ENCODE measurements around the gene RPL41. TPM values are rescaled to one million over a fixed set of nuclear protein-coding genes. Genes with fewer than 3 reads are reported as not detected.

Gene RPL41
- polyA plus RNA-seq, 3 donors from 2014 or later = 2,591 to 7,233 (median 3,803) TPM

- Mint-ChIP-seq H3K27ac (peak overlapping the region; percentile 94 to 98 (median 97)), H3K4me1 (peaks cover 51 to 61% of the 10 kb centered on the region in 2 donors), H3K4me3 (peak overlapping the region; percentile 50 to 99 (median 97)), H3K36me3 (peaks cover 13 to 20% (median 13%) of the 10 kb centered on the region in 3 donors), H3K9me3 (no peaks in the 10 kb centered on the region), H3K27me3 (ENCODE audit: low read depth in 3 of 3) (peaks cover 7 to 21% (median 10%) of the 10 kb centered on the region in 3 donors)
- no peak for DNase-seq
Observed at GRCh38 chr12:56126732-56127239, 10.4 kb downstream of the RPL41 start.

GRCh38 chr12:56127485-56127887 lies 11.1 kb downstream of the RPL41 start:
- Mint-ChIP-seq H3K9me3 (no peaks in the 10 kb centered on the region), H3K4me1 (peaks cover 55 to 68% of the 10 kb centered on the region in 2 donors), H3K36me3 (peaks cover 19 to 27% (median 20%) of the 10 kb centered on the region in 3 donors)

GRCh38 chr12:56127888-56128669 lies 11.6 kb downstream of the RPL41 start, which contains the start of gene ESYT1:
Gene ESYT1, plus strand, starts transcription at chr12:56128267. Its CDS starts 53 bp downstream, at chr12:56128320.
- Mint-ChIP-seq H3K27ac (peak within 1 kb of the TSS; percentile 94 to 98 (median 97)), H3K4me1 (peaks cover 55 to 69% of the 10 kb centered on the region in 2 donors), H3K36me3 (peaks cover 21 to 30% (median 21%) of the 10 kb centered on the region in 3 donors), H3K4me3 (peak within 1 kb of the TSS; percentile 93 to 99 (median 98)), H3K9me3 (no peaks in the 10 kb centered on the region), H3K27me3 (ENCODE audit: low read depth in 3 of 3) (peaks cover 7 to 21% (median 10%) of the 10 kb centered on the region in 3 donors)
- peak; percentile 98 to 99 (median 99) for DNase-seq

More at GRCh38 chr12:56127485-56127887, 11.1 kb downstream of the RPL41 start:
- no peak for DNase-seq
- peak overlapping the region; percentile 94 to 98 (median 97) for H3K27ac Mint-ChIP-seq
- H3K4me3 Mint-ChIP-seq = peak overlapping the region; percentile 93 to 99 (median 98)
- H3K27me3 Mint-ChIP-seq (ENCODE audit: low read depth in 3 of 3) = peaks cover 7 to 21% (median 10%) of the 10 kb centered on the region in 3 donors

- Mint-ChIP-seq H3K9me3 (no peaks in the 10 kb centered on the region), H3K27ac (peak overlapping the region; percentile 94 to 98 (median 97))
Observed at GRCh38 chr12:56128670-56129205, 12.3 kb downstream of the RPL41 start.

GRCh38 chr12:56129206-56129941 lies 12.9 kb downstream of the RPL41 start:
- DNase-seq = peak; percentile 84 to 87 (median 85)
- no peaks in the 10 kb centered on the region for H3K9me3 Mint-ChIP-seq
- peaks cover 10 to 21% (median 11%) of the 10 kb centered on the region in 3 donors for H3K27me3 Mint-ChIP-seq (ENCODE audit: low read depth in 3 of 3)
- peaks cover 21 to 43% (median 29%) of the 10 kb centered on the region in 3 donors for H3K36me3 Mint-ChIP-seq
- peak overlapping the region; percentile 94 to 98 (median 97) for H3K27ac Mint-ChIP-seq
- H3K4me3 Mint-ChIP-seq = peak overlapping the region; percentile 93 to 99 (median 98)
- H3K4me1 Mint-ChIP-seq = peaks cover 57 to 60% of the 10 kb centered on the region in 2 donors

More at GRCh38 chr12:56128670-56129205, 12.3 kb downstream of the RPL41 start:
- H3K27me3 Mint-ChIP-seq (ENCODE audit: low read depth in 3 of 3) = peaks cover 10 to 21% (median 11%) of the 10 kb centered on the region in 3 donors
- H3K36me3 Mint-ChIP-seq = peaks cover 21 to 36% (median 25%) of the 10 kb centered on the region in 3 donors
- no peak for DNase-seq
- peak overlapping the region; percentile 93 to 99 (median 98) for H3K4me3 Mint-ChIP-seq
- H3K4me1 Mint-ChIP-seq = peaks cover 57 to 67% of the 10 kb centered on the region in 2 donors

- Mint-ChIP-seq H3K4me1 (peaks cover 55 to 59% of the 10 kb centered on the region in 2 donors), H3K27me3 (ENCODE audit: low read depth in 3 of 3) (peaks cover 10 to 21% (median 11%) of the 10 kb centered on the region in 3 donors), H3K9me3 (no peaks in the 10 kb centered on the region), H3K4me3 (peak overlapping the region; percentile 93 to 99 (median 98)), H3K36me3 (peaks cover 21 to 45% (median 29%) of the 10 kb centered on the region in 3 donors), H3K27ac (peak overlapping the region; percentile 94 to 98 (median 97))
- no peak for DNase-seq
Observed at GRCh38 chr12:56129942-56130495, 13.6 kb downstream of the RPL41 start.

- Mint-ChIP-seq H3K9me3 (no peaks in the 10 kb centered on the region), H3K27me3 (ENCODE audit: low read depth in 3 of 3) (peaks cover 10 to 21% (median 11%) of the 10 kb centered on the region in 3 donors), H3K4me3 (peak overlapping the region; percentile 52 to 98 (median 97)), H3K27ac (peak overlapping the region; percentile 94 to 98 (median 97)), H3K36me3 (peaks cover 25 to 45% (median 30%) of the 10 kb centered on the region in 3 donors), H3K4me1 (peaks cover 50 to 58% of the 10 kb centered on the region in 2 donors)
- DNase-seq = no peak
Observed at GRCh38 chr12:56130876-56131275, 14.4 kb downstream of the RPL41 start.

- no peak for DNase-seq
- H3K27ac Mint-ChIP-seq = peak overlapping the region in 1 of 6 donors; percentile 46
- H3K9me3 Mint-ChIP-seq = no peaks in the 10 kb centered on the region
- no peak overlapping the region for H3K4me3 Mint-ChIP-seq
- peaks cover 28 to 38% of the 10 kb centered on the region in 2 donors for H3K4me1 Mint-ChIP-seq
- H3K36me3 Mint-ChIP-seq = peaks cover 49 to 77% (median 52%) of the 10 kb centered on the region in 3 donors
- peaks cover 0 to 4% (median 2%) of the 10 kb centered on the region in 3 donors for H3K27me3 Mint-ChIP-seq (ENCODE audit: low read depth in 3 of 3)
Observed at GRCh38 chr12:56134897-56135296, 18.5 kb downstream of the RPL41 start.

GRCh38 chr12:56137853-56138571 lies 21.6 kb downstream of the RPL41 start:
- Mint-ChIP-seq H3K36me3 (peaks cover 39 to 65% (median 44%) of the 10 kb centered on the region in 3 donors), H3K4me3 (no peak overlapping the region), H3K27me3 (ENCODE audit: low read depth in 3 of 3) (peaks cover 0 to 5% (median 2%) of the 10 kb centered on the region in 3 donors), H3K4me1 (peaks cover 9 to 26% of the 10 kb centered on the region in 2 donors), H3K27ac (peak overlapping the region in 4 of 6 donors; percentile 43 to 72 (median 62)), H3K9me3 (no peaks in the 10 kb centered on the region)
- no peak for DNase-seq

- H3K4me3 Mint-ChIP-seq = no peak overlapping the region
- peaks cover 7 to 22% of the 10 kb centered on the region in 2 donors for H3K4me1 Mint-ChIP-seq
- no peak for DNase-seq
- H3K27ac Mint-ChIP-seq = peak overlapping the region in 2 of 6 donors; percentile 12 to 53
- H3K36me3 Mint-ChIP-seq = peaks cover 33 to 58% (median 37%) of the 10 kb centered on the region in 3 donors
- H3K9me3 Mint-ChIP-seq = no peaks in the 10 kb centered on the region
- peaks cover 2 to 4% (median 2%) of the 10 kb centered on the region in 3 donors for H3K27me3 Mint-ChIP-seq (ENCODE audit: low read depth in 3 of 3)
Observed at GRCh38 chr12:56141946-56142784, 25.7 kb downstream of the RPL41 start.

GRCh38 chr12:56143217-56143616 lies 26.8 kb downstream of the RPL41 start:
- Mint-ChIP-seq H3K36me3 (peaks cover 29 to 48% (median 32%) of the 10 kb centered on the region in 3 donors), H3K27ac (peak overlapping the region in 5 of 6 donors; percentile 9 to 72 (median 25)), H3K4me3 (no peak overlapping the region), H3K4me1 (peaks cover 7 to 22% of the 10 kb centered on the region in 2 donors), H3K9me3 (no peaks in the 10 kb centered on the region), H3K27me3 (ENCODE audit: low read depth in 3 of 3) (peaks cover 2 to 4% (median 2%) of the 10 kb centered on the region in 3 donors)
- no peak for DNase-seq
